Upper lobe of right lung (tissue), 1 donor: ENCODE measurements around the gene IPO8. TPM values are rescaled to one million over a fixed set of nuclear protein-coding genes. Genes with fewer than 3 reads are reported as not detected.

Experiments
- ATAC-seq: fragments of 200-7000 bp; cut with Tn5 transposase; one replicate; pipeline ENCODE4 v1.9.1; 2020; ENCODE audit warnings: mild to moderate bottlenecking, moderate library complexity
- DNase-seq: peaks from one replicate; pipeline ENCODE4 v3.0.0-alpha.2; 2020
- H3K27ac ChIP-seq: fragments of 200-600 bp; one replicate; pipeline ENCODE4 v1.8.0; 2022
- H3K27me3 ChIP-seq: fragments of 200-600 bp; one replicate; pipeline ENCODE4 v1.8.0; 2022; ENCODE audit warnings: mild to moderate bottlenecking
- H3K36me3 ChIP-seq: fragments of 200-600 bp; one replicate; pipeline ENCODE4 v1.8.0; 2022
- H3K4me1 ChIP-seq: fragments of 200-600 bp; one replicate; pipeline ENCODE4 v1.8.0; 2022
- H3K4me3 ChIP-seq: fragments of 200-600 bp; one replicate; pipeline ENCODE4 v1.8.0; 2022; ENCODE audit warnings: mild to moderate bottlenecking
- H3K9me3 ChIP-seq: fragments of 200-600 bp; one replicate; pipeline ENCODE4 v1.8.0; 2022
- CTCF ChIP-seq: fragments of 200-600 bp; IDR thresholded peaks from one replicate; pipeline ENCODE4 v1.8.0; 2022; ENCODE audit warnings: antibody characterized with exemption
- intact Hi-C: fragments of 100-400 bp; cut with DNase I; formaldehyde crosslinking; loops from one replicate; pipeline ENCODE4 v1.11.0; 2022
- total RNA-seq: library from RNA; stranded (reverse); fragmentation: NEBNext Ultra II Directional; extraction: Animal tissue kit (Norgen Biotek cat#: 25700); gene quantifications from one replicate; pipeline ENCODE4 v1.2.1, GENCODE V29; 2021
- donor health status: DM: no; HTN: yes; CAD: no; lungs with severe emphysema.

Gene IPO8
- total RNA-seq, 1 donor from 2014 or later, result 48.3 TPM

DNA sequence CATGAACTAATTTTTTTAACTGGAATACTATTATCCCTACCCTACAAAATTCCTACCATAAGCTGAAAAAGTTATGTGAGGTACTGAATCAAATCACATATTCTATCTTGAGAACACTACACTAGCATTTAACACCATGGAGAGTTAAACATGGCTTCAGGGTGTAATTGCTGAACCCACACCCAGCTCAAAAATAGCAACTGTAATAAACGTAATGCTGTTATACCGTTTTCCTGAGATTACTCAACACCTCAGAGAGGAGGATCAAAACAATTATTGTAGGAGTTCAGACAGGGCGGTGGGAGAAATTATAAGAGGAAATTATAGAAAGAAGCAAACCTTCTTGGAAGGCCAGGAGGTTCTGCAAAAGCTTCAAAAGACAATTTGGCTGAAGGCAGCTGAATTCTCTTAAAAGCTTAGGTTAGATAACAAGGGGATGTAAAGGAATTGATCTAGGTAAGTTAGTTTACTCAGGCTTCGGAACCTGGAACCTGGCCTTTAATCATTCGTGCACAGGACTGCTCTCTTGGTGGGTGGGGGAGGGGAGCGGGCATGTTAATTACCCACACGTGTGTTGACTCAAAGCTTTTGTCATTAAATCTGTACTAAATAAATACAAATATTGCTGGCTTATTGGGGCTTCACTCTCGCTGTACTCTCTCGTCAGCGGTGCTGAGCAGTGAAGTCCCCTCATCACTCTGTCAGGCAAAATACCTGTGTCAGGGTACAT lies 12.1 kb upstream of the IPO8 start:
- Histone ChIP-seq H3K4me3 (no peak overlapping the region), H3K27ac (no peak overlapping the region), H3K4me1 (no peaks in the 10 kb centered on the region), H3K9me3 (no peaks in the 10 kb centered on the region), H3K36me3 (peaks cover 26% of the 10 kb centered on the region), H3K27me3 (no peaks in the 10 kb centered on the region)
- intact Hi-C loops, result no loop called here
- TF ChIP-seq CTCF, result no peak
- ATAC-seq, result no peak
- DNase-seq, result no peak

- ATAC-seq (no peak), DNase-seq (no peak)
- intact Hi-C loops, result no loop called here
- H3K27ac ChIP-seq, result no peak overlapping the region
- H3K27me3 ChIP-seq, result no peaks in the 10 kb centered on the region
- no peak for TF ChIP-seq CTCF
- peaks cover 15% of the 10 kb centered on the region for H3K36me3 ChIP-seq
- no peaks in the 10 kb centered on the region for H3K9me3 ChIP-seq
- H3K4me1 ChIP-seq, result no peaks in the 10 kb centered on the region
- H3K4me3 ChIP-seq, result no peak overlapping the region
These were observed 10.8 kb upstream of the IPO8 start for GRCh38 chr12:30706476-30706875.

DNA sequence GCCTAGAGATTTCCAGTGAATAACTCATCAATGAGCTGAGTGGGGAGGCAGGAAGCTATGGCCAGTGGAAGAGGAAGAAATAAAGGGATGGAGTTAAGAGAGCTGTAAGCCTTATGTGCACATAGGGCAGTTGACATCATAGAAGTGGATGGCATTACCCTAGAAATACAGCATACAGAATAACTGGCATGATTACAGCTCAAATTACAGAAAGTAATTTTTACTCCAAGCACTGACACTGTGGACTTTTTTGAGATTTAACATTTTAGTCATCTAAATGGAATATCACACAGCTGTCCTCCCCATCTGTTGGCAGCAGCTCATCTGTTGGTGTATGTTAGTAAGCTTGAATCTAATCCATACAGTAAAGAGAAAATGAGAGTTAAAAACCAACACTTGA lies 5.4 kb upstream of the IPO8 start:
- Histone ChIP-seq H3K9me3 (no peaks in the 10 kb centered on the region), H3K27ac (no peak overlapping the region), H3K27me3 (no peaks in the 10 kb centered on the region), H3K36me3 (no peaks in the 10 kb centered on the region), H3K4me3 (no peak overlapping the region), H3K4me1 (peaks cover 4% of the 10 kb centered on the region)
- no peak for TF ChIP-seq CTCF
- ATAC-seq (no peak), DNase-seq (no peak)
- intact Hi-C loops, result no loop called here

DNA sequence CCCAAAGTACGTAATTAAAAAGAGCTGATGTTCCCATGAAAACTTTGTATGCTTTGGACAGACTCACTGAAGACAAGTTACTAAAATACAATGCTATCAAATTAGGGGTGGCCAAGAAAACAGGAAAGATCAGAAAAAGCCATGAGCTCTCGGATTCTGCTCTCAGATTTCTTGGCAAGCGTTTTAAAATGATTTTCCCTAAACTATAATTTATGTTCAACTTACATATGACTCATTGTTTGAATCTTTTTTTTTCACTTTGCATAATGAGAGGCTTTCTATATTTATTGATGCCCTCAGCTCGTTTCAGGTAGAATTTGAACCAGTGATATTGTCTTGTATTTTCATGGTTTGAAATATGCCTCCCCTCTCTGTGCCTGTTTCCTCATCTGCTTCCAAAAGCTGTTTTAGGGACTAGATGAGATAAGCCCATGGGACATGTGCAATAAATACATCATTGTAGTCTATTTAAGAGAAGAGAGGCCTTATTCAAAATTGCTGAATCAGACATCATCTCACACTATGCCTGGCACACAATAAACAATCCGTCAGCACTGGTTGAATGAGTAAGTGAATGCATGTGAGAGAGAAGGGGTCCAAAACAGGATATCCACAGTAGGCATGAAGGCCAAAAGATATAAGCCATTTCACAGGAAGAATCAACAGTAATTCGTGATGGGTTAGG lies 4.7 kb upstream of the IPO8 start:
- ATAC-seq (no peak), DNase-seq (no peak)
- H3K9me3 ChIP-seq, result no peaks in the 10 kb centered on the region
- no peaks in the 10 kb centered on the region for H3K27me3 ChIP-seq
- H3K4me1 ChIP-seq, result peaks cover 4% of the 10 kb centered on the region
- no peak overlapping the region for H3K4me3 ChIP-seq
- no peak overlapping the region for H3K27ac ChIP-seq
- intact Hi-C loops, result no loop called here
- H3K36me3 ChIP-seq, result no peaks in the 10 kb centered on the region
- TF ChIP-seq CTCF, result no peak

DNA sequence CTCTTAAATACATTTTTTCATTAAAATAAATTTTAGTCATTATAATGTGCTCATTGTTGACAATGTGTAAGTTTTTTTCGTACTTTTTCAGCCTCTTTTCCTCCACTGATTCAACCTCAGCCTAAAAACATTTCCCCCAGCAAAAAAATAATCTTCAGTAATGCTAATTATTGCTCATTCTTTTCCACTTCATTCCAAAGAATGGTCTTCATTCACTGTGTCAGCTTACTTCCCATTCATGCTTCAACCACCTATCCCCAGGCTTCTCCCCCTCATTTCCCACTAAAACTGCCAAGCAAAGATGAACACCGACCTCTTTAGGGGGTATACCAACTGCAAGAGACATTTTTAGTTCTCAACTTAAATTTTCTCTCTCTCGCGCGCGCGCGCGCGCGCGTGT lies 2.7 kb upstream of the IPO8 start:
- ATAC-seq (no peak), DNase-seq (no peak)
- peaks cover 16% of the 10 kb centered on the region for H3K4me1 ChIP-seq
- no peaks in the 10 kb centered on the region for H3K9me3 ChIP-seq
- no peak overlapping the region for H3K27ac ChIP-seq
- no peaks in the 10 kb centered on the region for H3K36me3 ChIP-seq
- intact Hi-C loops, result no loop called here
- no peak overlapping the region for H3K4me3 ChIP-seq
- no peaks in the 10 kb centered on the region for H3K27me3 ChIP-seq
- TF ChIP-seq CTCF, result no peak
